NOMO-1 (cell line): ENCODE measurements around the gene CCDC194.
A peak's percentile ranks its signal among the peaks of the same experiment; 100 is the strongest.

ENCODE experiments used
- DNase-seq, 2 experiments: peaks; one replicate each; lab custom pipeline; 2025; ENCODE audit not compliant: unreplicated experiment in 2 of 2; lab: John Stamatoyannopoulos, UW

Gene CCDC194

GRCh38 chr19:17393914-17394313 lies at the start of gene CCDC194:
Gene CCDC194, minus strand, starts transcription at chr19:17394196. Its CDS starts 38 bp downstream, at chr19:17394158.
- no peak for DNase-seq

GRCh38 chr19:17441241-17442021 lies 47.4 kb upstream of the CCDC194 start:
- peak; percentile 19 to 26 for DNase-seq

GRCh38 chr19:17436874-17437267 lies 42.9 kb upstream of the CCDC194 start:
- DNase-seq = no peak

- DNase-seq = no peak
Observed at GRCh38 chr19:17436094-17436873, 42.3 kb upstream of the CCDC194 start.

GRCh38 chr19:17435218-17435617 lies 41.2 kb upstream of the CCDC194 start:
- DNase-seq = no peak

GRCh38 chr19:17431417-17431816 lies 37.4 kb upstream of the CCDC194 start:
- no peak for DNase-seq

GRCh38 chr19:17429641-17430113 lies 35.7 kb upstream of the CCDC194 start:
- DNase-seq = no peak

GRCh38 chr19:17424743-17425365 lies 30.9 kb upstream of the CCDC194 start:
- DNase-seq = no peak

GRCh38 chr19:17423429-17424208 lies 29.6 kb upstream of the CCDC194 start:
- no peak for DNase-seq

GRCh38 chr19:17421942-17422341 lies 27.9 kb upstream of the CCDC194 start:
- no peak for DNase-seq

GRCh38 chr19:17420475-17420924 lies 26.5 kb upstream of the CCDC194 start:
- DNase-seq = no peak

GRCh38 chr19:17419621-17420474 lies 25.9 kb upstream of the CCDC194 start, which contains the start of gene MVB12A:
Gene MVB12A, plus strand, starts transcription at chr19:17420047. Its CDS starts 89 bp downstream, at chr19:17420136.
- DNase-seq = peak; percentile 95 to 98

GRCh38 chr19:17419154-17419620 lies 25.2 kb upstream of the CCDC194 start:
- DNase-seq = peak in 1 of 2 experiments; percentile 16

GRCh38 chr19:17418710-17419109 lies 24.7 kb upstream of the CCDC194 start:
- no peak for DNase-seq

- no peak for DNase-seq
Observed at GRCh38 chr19:17415121-17415520, 21.1 kb upstream of the CCDC194 start.

GRCh38 chr19:17414097-17414496 lies 20.1 kb upstream of the CCDC194 start:
- no peak for DNase-seq

- DNase-seq = no peak
Observed at GRCh38 chr19:17411801-17412200, 17.8 kb upstream of the CCDC194 start.

- no peak for DNase-seq
Observed at GRCh38 chr19:17409990-17410389, 16.0 kb upstream of the CCDC194 start.

GRCh38 chr19:17406887-17407196 lies 12.8 kb upstream of the CCDC194 start:
- no peak for DNase-seq
